MM.1S (cell line): ENCODE data around the gene BAAT.

Experiments
- CTCF ChIP-seq: fragments of 300-600 bp; sonication (generic); IDR thresholded peaks from 2 replicates; pipeline ENCODE4 v1.5.1; 2016; ENCODE audit warnings: antibody characterized with exemption, low read length, mixed read lengths
- EZH2phosphoT487 ChIP-seq: fragments of 300-600 bp; sonication (generic); IDR thresholded peaks from 2 replicates; pipeline ENCODE4 v1.6.1; 2018; ENCODE audit warnings: antibody characterized with exemption, low read length

GRCh38 chr9:101311758-101312420, 72.9 kb downstream of the BAAT start:
- TF ChIP-seq CTCF (peak; percentile 70), EZH2phosphoT487 (no peak)
